PC-3 (cell line): Measurements from ENCODE around the gene ST6GALNAC2. TPM values are rescaled to one million over a fixed set of nuclear protein-coding genes. Genes with fewer than 3 reads are reported as not detected.
"Not testable (repeated sequence)": the region's sequence is repeated elsewhere in the genome, so short reads cannot be mapped to it uniquely, and the experiment has no call there.

Experiments used
- ATAC-seq: fragments of 200-7000 bp; cut with Tn5 transposase; 2 replicates; pipeline ENCODE4 v1.9.1; 2020; ENCODE audit warnings: mild to moderate bottlenecking, moderate library complexity
- BruUV-seq: library from RNA; stranded (reverse); fragments of 400-500 nt; replicated peaks from 2 replicates; lab custom pipeline; 2021; lab: Mats Ljungman, UMichigan
- CTCF ChIA-PET: fragments of 300-600 bp; sonication (Branson Sonifier 250); formaldehyde crosslinking; loops from one replicate; lab custom pipeline; 2022; ENCODE audit warnings: antibody characterized with exemption; lab: Charles Lee
- POLR2A ChIA-PET: fragments of 300-600 bp; sonication (Branson Sonifier 250); formaldehyde crosslinking; loops from one replicate; lab custom pipeline; 2022; ENCODE audit warnings: antibody characterized with exemption; ENCODE audit not compliant: unreplicated experiment; lab: Charles Lee
- DNase-seq: peaks from one replicate; pipeline ENCODE4 v3.0.0-alpha.2; 2015
- H2AFZ ChIP-seq: fragments of 300-600 bp; sonication (generic); 2 replicates; pipeline ENCODE4 v1.6.0; 2016; ENCODE audit warnings: antibody characterized with exemption, low read length
- H3F3A ChIP-seq: fragments of 300-600 bp; sonication (generic); one replicate; pipeline ENCODE4 v1.6.0; 2017; ENCODE audit warnings: antibody characterized with exemption, low read length, control low read depth, mild to moderate bottlenecking; ENCODE audit not compliant: unreplicated experiment
- H3K27ac ChIP-seq: fragments of 300-600 bp; sonication (generic); 2 replicates; pipeline ENCODE4 v1.5.1; 2016; ENCODE audit warnings: mild to moderate bottlenecking, low read length
- H3K27me3 ChIP-seq: fragments of 300-600 bp; sonication (generic); 2 replicates; pipeline ENCODE4 v1.6.1; 2016; ENCODE audit warnings: low read length, mixed read lengths
- H3K36me3 ChIP-seq: fragments of 300-600 bp; sonication (generic); 2 replicates; pipeline ENCODE4 v1.6.1; 2016; ENCODE audit warnings: low read depth, mixed run types, low read length, mixed read lengths
- H3K4me1 ChIP-seq: fragments of 300-600 bp; sonication (generic); 2 replicates; pipeline ENCODE4 v1.5.1; 2016; ENCODE audit warnings: low read length; ENCODE audit not compliant: insufficient read depth
- H3K4me2 ChIP-seq: fragments of 300-600 bp; sonication (generic); 2 replicates; pipeline ENCODE4 v1.6.0; 2016; ENCODE audit warnings: low read length
- H3K4me3 ChIP-seq: fragments of 300-600 bp; sonication (generic); 2 replicates; pipeline ENCODE4 v1.5.1; 2016; ENCODE audit warnings: mild to moderate bottlenecking, low read length, mixed read lengths
- H3K79me2 ChIP-seq: fragments of 300-600 bp; sonication (generic); 2 replicates; pipeline ENCODE4 v1.6.1; 2017; ENCODE audit warnings: low read length, mixed read lengths
- H3K9ac ChIP-seq: fragments of 300-600 bp; sonication (generic); 2 replicates; pipeline ENCODE4 v1.6.0; 2016; ENCODE audit warnings: mild to moderate bottlenecking, low read length
- H3K9me2 ChIP-seq: fragments of 300-600 bp; sonication (generic); replicated peaks from 2 replicates; pipeline ENCODE4 v1.6.1; 2016; ENCODE audit warnings: mixed run types, low read length, mixed read lengths
- H3K9me3 ChIP-seq: fragments of 300-600 bp; sonication (generic); 2 replicates; pipeline ENCODE4 v1.6.1; 2016; ENCODE audit warnings: low read length, mixed read lengths
- H4K20me1 ChIP-seq: fragments of 300-600 bp; sonication (generic); 2 replicates; pipeline ENCODE4 v1.6.1; 2016; ENCODE audit warnings: low read length, mixed read lengths
- CTCF ChIP-seq: fragments of 300-600 bp; sonication (generic); conservative IDR thresholded peaks from 2 replicates; pipeline ENCODE4 v1.5.1; 2017; ENCODE audit warnings: antibody characterized with exemption, low read depth, mild to moderate bottlenecking, low read length
- EZH2 ChIP-seq: fragments of 300-600 bp; sonication (generic); IDR thresholded peaks from one replicate; pipeline ENCODE4 v1.6.1; 2017; ENCODE audit warnings: antibody characterized with exemption, mild to moderate bottlenecking, low read length; ENCODE audit not compliant: unreplicated experiment
- EZH2phosphoT487 ChIP-seq: fragments of 300-600 bp; sonication (generic); IDR thresholded peaks from 2 replicates; pipeline ENCODE4 v1.6.1; 2018; ENCODE audit warnings: mild to moderate bottlenecking, antibody characterized with exemption, low read length, borderline replicate concordance
- intact Hi-C: fragments of 100-400 bp; cut with micrococcal nuclease; formaldehyde crosslinking; loops from 2 replicates; pipeline ENCODE4 v1.9.0; 2023
- total RNA-seq: library from RNA; depleted of rRNA; stranded (reverse); fragments of >200 nt; gene quantifications from 2 replicates; pipeline ENCODE4 v1.2.3, GENCODE V29; 2014

Gene ST6GALNAC2
- total RNA-seq, 1 experiment from 2014 or later = 1.0 TPM

GRCh38 chr17:76623271-76624146, 37.8 kb upstream of the ST6GALNAC2 start:
- Histone ChIP-seq H3K9me2 (no peaks in the 10 kb centered on the region), H3K4me3 (peak overlapping the region; percentile 6; the same call in 1 of the 2 replicates), H3K27me3 (no peaks in the 10 kb centered on the region), H3K79me2 (no peaks in the 10 kb centered on the region), H3K27ac (no peak overlapping the region), H3K9me3 (no peaks in the 10 kb centered on the region), H3K36me3 (no peaks in the 10 kb centered on the region), H2AFZ (peak overlapping the region; percentile 69), H3K4me1 (peaks cover 9% of the 10 kb centered on the region), H3F3A (no peaks in the 10 kb centered on the region), H3K9ac (no peak overlapping the region), H4K20me1 (no peaks in the 10 kb centered on the region), H3K4me2 (peak overlapping the region; percentile 68)
- TF ChIP-seq EZH2 (no peak), CTCF (peak; percentile 95)
- POLR2A ChIA-PET = interaction anchor here (0.6 kb wide), 2 partner anchors 65 kb away, joined by 4 read pairs; no protein-coding TSS in a partner anchor
- BruUV-seq = no TSS peak
- CTCF ChIA-PET = interaction anchor here (0.5 to 2.1 kb wide), 13 partner anchors 25 to 120 kb away, joined by 3 to 10 read pairs (median 5); partner anchors contain the start of gene ST6GALNAC2
- intact Hi-C loops = loop anchor here (1.0 to 5.0 kb wide), 5 partner anchors 37 to 100 kb away; no protein-coding TSS in a partner anchor
- ATAC-seq (peak; percentile 94), DNase-seq (peak; percentile 83)

- ATAC-seq (no peak), DNase-seq (no peak)
- ChIA-PET POLR2A (no interaction called here), CTCF (no interaction called here)
- intact Hi-C loops = no loop called here
- Histone ChIP-seq H3K27me3 (no peaks in the 10 kb centered on the region), H2AFZ (no peak overlapping the region), H3K4me2 (no peak overlapping the region), H3K4me3 (no peak overlapping the region), H3K27ac (no peak overlapping the region), H3K79me2 (no peaks in the 10 kb centered on the region), H4K20me1 (no peaks in the 10 kb centered on the region), H3K9me2 (no peaks in the 10 kb centered on the region), H3K9me3 (no peaks in the 10 kb centered on the region), H3K9ac (no peak overlapping the region), H3K4me1 (no peaks in the 10 kb centered on the region), H3F3A (no peaks in the 10 kb centered on the region), H3K36me3 (no peaks in the 10 kb centered on the region)
- TF ChIP-seq EZH2 (no peak), EZH2phosphoT487 (no peak)
- no TSS peak for BruUV-seq
Observed at GRCh38 chr17:76617838-76618237, 32.2 kb upstream of the ST6GALNAC2 start.

GRCh38 chr17:76614912-76615617, 29.4 kb upstream of the ST6GALNAC2 start:
- ChIA-PET CTCF (no interaction called here), POLR2A (no interaction called here)

DNA sequence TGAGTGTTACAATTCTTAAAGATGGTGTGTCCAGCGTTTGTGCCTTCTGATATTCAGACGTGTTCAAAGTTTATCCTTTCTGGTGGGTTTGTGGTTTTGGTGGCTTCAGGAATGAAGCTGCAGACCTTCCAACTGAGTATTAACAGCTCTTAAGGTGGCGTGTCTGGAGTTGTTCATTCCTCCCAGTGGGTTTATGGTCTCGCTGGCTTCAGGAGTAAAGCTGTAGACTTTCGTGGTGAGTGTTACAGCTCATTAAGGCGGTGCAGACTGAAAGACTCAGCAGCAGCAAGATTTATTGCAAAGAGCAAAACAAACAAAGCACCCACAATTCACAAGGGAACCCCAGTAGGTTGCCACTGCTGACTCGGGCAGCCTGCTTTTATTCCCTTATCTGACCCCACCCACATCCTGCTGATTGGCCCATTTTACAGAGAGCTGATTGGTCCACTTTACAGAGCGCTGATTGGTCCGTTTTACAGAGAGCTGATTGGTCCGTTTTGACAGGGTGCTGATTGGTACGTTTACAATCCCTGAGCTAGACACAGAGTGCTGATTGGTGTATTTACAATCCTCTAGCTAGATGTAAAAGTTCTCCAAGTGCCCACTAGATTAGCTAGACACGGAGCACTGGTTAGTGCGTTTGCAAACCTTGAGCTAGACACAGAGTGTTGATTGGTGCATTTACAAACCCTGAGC, 28.6 kb upstream of the ST6GALNAC2 start:
- intact Hi-C loops, H2AFZ ChIP-seq, DNase-seq, H3K79me2 ChIP-seq, H3K9ac ChIP-seq, H3K4me2 ChIP-seq, CTCF ChIA-PET, H3K9me2 ChIP-seq, H3K4me1 ChIP-seq, H3K36me3 ChIP-seq, BruUV-seq, H3K9me3 ChIP-seq, ATAC-seq, H3K27me3 ChIP-seq, H3F3A ChIP-seq, H3K27ac ChIP-seq, H3K4me3 ChIP-seq, H4K20me1 ChIP-seq, POLR2A ChIA-PET: not testable (repeated sequence)

More at GRCh38 chr17:76614912-76615617, 29.4 kb upstream of the ST6GALNAC2 start:
- BruUV-seq = no TSS peak
- no peak overlapping the region for H3K9ac ChIP-seq
- no peaks in the 10 kb centered on the region for H3K9me2 ChIP-seq
- no peaks in the 10 kb centered on the region for H3K9me3 ChIP-seq
- H4K20me1 ChIP-seq = no peaks in the 10 kb centered on the region
- DNase-seq (no peak), ATAC-seq (no peak)
- no peaks in the 10 kb centered on the region for H3K27me3 ChIP-seq
- intact Hi-C loops = no loop called here
- no peaks in the 10 kb centered on the region for H3F3A ChIP-seq
- H3K79me2 ChIP-seq = no peaks in the 10 kb centered on the region
- H3K4me1 ChIP-seq = no peaks in the 10 kb centered on the region
- no peak overlapping the region for H2AFZ ChIP-seq
- no peak overlapping the region for H3K4me3 ChIP-seq
- no peak overlapping the region for H3K27ac ChIP-seq
- TF ChIP-seq EZH2phosphoT487 (no peak), CTCF (no peak), EZH2 (no peak)
- no peak overlapping the region for H3K4me2 ChIP-seq
- H3K36me3 ChIP-seq = no peaks in the 10 kb centered on the region
